ENCODE data around the gene TCF25.

Gene TCF25

GRCh38 chr16:89880477-89881367 is 7.3 kb downstream of the TCF25 start:
- no peak for DNase-seq

- DNase-seq: no peak
Measured at GRCh38 chr16:89881368-89881730, 8.0 kb downstream of the TCF25 start.

GRCh38 chr16:89883346-89884040 is 10.1 kb downstream of the TCF25 start:
- no peak for DNase-seq

DNA sequence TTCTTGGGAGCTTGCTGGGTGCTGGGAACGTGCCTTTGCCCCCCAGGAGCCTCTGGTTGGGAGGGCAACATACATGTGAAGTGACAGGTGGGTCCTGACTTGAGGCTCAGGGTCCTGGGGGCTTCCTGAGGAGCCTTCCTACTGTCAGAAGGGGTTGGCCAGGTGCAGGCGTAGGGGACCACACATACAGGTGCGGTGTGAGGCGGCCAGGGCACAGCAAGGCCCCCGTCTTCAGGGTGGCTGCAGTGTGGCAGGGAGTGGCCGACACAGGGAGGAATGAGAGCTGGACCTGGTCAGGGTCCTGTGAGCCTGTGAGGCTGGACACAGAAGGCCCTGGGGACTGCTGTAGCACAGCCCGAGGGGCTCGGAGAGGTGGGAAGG is 10.6 kb downstream of the TCF25 start:
- no peak for DNase-seq

- DNase-seq: no peak
Measured at GRCh38 chr16:89887243-89887642, 13.9 kb downstream of the TCF25 start.

DNA sequence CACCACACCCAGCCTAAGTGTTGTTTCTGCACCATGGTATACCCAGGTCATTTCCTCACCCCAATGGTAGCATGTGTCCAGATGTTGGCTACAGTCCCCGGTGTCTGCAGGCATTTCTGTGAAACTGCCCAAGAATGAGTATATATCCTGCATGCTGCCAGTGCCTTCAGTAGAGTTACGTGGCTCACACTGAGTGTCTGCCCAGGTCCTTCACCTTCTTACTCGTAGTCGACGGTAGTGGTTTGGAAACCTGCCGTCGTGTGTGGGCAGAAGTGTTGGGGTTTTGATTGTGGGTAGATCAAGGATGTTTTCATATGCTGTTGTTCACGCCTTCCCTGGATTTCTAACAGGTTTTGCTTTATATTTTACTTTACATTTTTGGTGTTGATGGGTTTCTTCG is 16.8 kb downstream of the TCF25 start:
- DNase-seq: no peak

DNA sequence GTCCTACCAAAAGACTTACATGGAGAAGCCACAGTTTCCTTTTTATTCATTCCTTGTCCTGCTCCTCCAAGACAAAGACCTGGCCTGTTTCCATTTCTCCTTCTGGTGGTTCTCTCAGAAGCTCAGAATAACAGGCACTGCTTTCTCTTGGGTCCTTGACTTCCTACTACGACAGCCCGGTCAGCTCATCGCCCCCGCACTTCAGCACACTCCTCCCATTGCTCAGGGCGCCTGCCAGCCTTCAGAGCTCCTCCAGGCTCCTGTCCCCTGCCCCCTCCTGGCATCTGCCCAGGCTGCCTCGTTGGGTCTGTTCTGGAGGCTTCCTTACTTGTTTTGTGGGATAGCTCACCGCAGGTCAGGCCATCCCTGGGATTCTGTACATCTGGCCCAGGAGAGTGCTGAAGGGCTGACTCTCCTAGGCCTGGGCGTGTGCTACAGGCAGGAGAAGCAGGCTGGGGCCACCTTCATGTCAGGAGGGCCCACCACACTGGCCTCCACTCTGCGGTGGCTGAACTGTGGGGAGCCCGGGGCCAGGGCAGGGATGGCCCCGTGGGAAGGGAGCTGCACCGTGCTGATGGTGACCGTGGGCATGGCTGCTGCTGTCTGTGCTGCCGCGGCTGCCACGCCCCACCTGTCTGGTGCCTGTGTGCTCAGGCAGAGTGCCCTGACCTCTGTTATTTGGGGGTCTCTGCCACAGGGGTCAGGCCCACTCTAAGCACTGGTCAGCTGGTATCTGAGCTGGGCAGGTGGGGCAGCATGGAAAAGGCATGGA is 17.7 kb downstream of the TCF25 start:
- no peak for DNase-seq

DNA sequence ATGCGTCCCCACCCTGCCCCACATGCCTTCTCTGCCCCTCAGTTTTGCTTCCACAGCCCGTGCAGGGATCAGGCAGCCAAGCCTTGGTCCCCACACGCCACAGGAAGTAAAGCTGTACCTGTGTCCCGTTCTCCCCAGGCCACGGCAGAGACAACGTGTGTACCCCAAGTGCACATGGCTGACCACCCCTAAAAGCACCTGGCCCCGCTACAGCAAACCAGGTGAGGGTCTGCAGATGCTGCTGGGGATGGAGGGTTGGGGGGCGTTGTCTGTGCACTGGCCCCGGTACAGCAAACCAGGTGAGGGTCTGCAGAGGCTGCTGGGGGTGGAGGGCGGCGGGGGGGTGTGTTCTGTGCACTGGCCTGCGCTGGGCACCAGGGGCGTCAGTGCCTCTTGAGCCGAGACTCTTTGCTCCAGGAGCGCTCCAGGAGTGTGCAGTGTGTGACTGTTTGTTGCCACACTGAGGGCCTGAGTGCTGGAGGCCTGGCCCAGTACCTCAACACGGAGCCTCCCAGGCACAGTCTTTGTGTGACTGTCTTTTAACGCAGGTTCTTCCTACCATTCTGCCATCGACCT is 18.8 kb downstream of the TCF25 start:
- DNase-seq: no peak

DNA sequence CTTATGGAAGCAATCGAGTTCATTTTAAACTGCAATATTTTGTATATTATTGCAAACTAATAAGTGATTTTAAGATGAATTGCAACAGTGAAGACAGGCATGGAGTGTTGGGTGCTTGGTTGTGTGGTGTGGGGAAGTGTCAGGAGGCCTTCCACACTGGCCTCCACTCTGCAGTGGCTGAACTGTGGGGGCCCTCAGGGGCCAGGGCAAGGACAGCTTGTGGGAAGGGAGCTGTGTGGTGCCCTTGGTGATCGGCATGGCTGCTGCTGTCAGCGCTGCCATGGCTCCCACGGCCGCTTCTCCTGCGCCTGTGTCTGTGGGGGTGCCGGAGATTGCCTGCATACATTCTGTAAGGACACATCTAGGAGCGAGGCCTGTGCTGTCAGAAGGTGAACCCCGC is 19.2 kb downstream of the TCF25 start:
- DNase-seq: no peak

DNA sequence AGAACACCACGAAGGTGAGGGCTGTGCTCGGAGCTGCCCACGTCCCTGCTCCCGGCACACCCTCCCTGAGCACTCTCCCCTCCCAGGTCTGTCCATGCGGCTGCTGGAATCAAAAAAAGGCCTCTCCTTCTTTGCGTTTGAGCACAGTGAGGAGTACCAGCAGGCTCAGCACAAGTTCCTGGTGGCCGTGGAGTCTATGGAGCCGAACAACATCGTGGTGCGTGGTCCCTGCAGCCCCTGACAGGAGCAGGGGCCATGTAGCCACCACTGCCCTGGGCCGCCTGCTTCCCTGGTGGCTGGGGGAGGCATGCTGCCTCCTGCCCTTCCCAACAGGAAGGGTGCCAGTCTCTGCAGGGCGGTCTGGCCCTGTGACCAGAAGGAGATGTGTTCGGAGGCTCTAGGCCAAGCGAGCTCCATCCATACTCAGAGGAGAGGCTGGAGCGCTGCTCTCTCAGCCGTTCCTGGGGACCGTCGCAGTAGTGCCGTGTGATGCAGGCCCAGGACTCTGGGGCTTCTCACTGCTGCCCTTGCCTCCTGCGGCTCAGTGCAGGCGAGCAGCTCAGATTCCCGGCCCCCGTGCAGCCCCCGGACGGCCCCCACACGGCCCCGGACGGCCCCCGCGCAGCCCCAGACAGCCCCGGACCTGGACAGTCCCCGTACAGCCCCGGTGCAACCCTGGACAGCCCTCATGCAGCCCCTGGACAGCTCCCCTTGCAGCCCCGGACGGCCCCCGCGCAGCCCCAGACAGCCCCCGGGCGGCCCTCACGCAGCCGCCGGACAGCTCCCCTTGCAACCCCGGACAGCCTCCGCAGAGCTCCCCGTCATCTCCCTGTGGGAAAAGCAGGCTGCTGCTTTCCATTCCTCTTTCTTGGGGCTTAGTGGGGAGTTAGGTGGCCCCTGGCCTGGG is 20.5 kb downstream of the TCF25 start:
- DNase-seq: no peak

DNA sequence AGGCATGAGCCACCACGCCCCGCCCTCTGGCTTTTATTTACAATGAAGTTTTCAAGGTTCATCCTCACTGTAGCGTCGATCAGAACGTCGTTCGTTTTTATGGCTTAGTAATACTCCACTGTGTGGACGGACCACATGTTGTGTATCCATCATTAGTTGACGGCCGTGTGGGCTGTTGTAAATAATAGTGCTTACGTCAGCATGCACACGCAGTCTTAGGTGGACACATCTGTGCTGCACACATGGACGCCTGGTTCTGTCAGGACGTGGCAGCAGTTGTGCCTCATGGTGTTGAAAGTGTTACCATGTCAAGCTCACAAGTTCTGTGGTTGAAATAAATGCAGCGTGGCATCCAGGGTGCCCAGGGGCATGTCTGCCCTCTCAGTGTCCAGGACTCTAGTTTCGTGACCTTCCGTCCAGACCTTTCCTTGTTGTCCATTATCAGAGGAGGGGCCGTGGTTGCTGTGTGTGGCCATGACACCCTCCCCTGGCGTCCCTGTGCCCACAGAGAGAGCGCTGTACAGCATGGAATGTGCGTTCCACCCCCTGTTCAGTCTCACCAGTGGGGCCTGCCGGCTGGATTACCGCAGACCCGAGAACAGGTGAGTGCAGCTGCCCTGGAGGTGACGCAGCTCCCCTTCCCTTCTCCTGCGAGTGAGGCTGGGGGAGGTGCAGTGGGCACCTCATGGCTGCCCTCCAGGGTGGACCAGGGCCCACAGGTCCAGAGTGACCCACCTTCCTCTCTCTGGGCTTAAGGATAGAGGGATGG is 22.3 kb downstream of the TCF25 start:
- DNase-seq: no peak

- DNase-seq: no peak
Measured at GRCh38 chr16:89897204-89897603, 23.8 kb downstream of the TCF25 start.

- no peak for DNase-seq
Measured at GRCh38 chr16:89898201-89898967, 25.0 kb downstream of the TCF25 start.

DNA sequence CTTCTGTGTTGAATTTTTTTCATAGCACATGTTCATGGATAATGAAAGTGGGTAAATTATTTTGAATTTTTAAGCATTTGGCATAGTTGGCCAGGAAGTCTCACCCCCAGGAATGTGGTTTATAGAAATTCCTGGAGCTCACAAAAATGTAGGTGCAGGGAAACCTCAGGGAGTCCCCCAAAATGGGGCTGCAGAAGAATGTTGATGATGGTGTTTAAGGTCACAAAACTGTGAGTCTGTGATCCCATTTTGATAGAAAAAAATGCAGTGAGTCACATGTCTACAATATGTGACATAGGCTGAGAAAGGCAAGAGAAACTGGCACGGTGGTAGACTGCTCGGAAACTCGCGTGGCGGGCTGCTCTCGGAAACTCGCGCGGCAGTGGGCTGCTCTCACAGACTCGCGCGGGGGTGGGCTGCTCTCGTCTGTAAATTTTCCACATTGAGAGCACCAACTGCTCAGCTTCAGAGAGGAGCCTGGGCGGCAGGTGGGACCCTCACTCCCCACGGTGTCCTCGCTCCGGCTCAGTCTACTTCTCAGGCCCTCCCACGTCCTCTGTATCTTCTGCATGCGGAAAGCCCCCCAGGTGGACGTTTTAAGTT is 26.6 kb downstream of the TCF25 start:
- DNase-seq: no peak

GRCh38 chr16:89900885-89901284 is 27.5 kb downstream of the TCF25 start:
- no peak for DNase-seq

GRCh38 chr16:89902980-89903379 is 29.6 kb downstream of the TCF25 start:
- no peak for DNase-seq

GRCh38 chr16:89903908-89904515 is 30.6 kb downstream of the TCF25 start:
- DNase-seq: no peak

GRCh38 chr16:89904606-89905510 is 31.5 kb downstream of the TCF25 start:
- DNase-seq: no peak

Measured in left hindlimb (tissue), 1 donor.